Spleen (tissue), 11 donors: ENCODE data around the gene RPL19. TPM values are rescaled to one million over a fixed set of nuclear protein-coding genes. Genes with fewer than 3 reads are reported as not detected.

ENCODE experiments used
- DNase-seq: peaks from one replicate; pipeline ENCODE4 v3.0.0-alpha.2; 2020
- H3K27ac ChIP-seq, 8 donors: fragments of 200-600 bp; sonication (generic) in 7 of 8; 1 replicate in 4 of 8; 2 replicates in 4 of 8; pipeline versions ENCODE4 v1.5.0 to v1.8.0; 2016 to 2021; ENCODE audit warnings: inconsistent platforms in 4 of 8, mild to moderate bottlenecking in 4 of 8, moderate library complexity in 1 of 8
- H3K27me3 ChIP-seq, 7 donors: fragments of 200-600 bp; sonication (generic) in 6 of 7; replicated peaks in 1 of 7; 1 replicate in 4 of 7; 2 replicates in 3 of 7; pipeline versions ENCODE4 v1.5.0 to v1.8.0; 2016 to 2021; ENCODE audit warnings: inconsistent platforms in 3 of 7, mild to moderate bottlenecking in 1 of 7
- H3K36me3 ChIP-seq, 6 donors: fragments of 200-600 bp; sonication (generic) in 5 of 6; 1 replicate in 4 of 6; 2 replicates in 2 of 6; pipeline versions ENCODE4 v1.5.0 to v1.8.0; 2016 to 2021; ENCODE audit warnings: inconsistent platforms in 2 of 6
- H3K4me1 ChIP-seq, 6 donors: fragments of 200-600 bp; sonication (generic) in 5 of 6; 1 replicate in 3 of 6; 2 replicates in 3 of 6; pipeline versions ENCODE4 v1.5.0 to v1.8.0; 2016 to 2021; ENCODE audit warnings: inconsistent platforms in 3 of 6
- H3K4me3 ChIP-seq, 8 donors: fragments of 200-600 bp; sonication (generic) in 7 of 8; 1 replicate in 4 of 8; 2 replicates in 4 of 8; pipeline versions ENCODE4 v1.5.0 to v1.8.0; 2016 to 2021; ENCODE audit warnings: inconsistent platforms in 4 of 8, mild to moderate bottlenecking in 4 of 8, moderate library complexity in 2 of 8
- H3K9me3 ChIP-seq, 8 donors: fragments of 200-600 bp; sonication (generic) in 7 of 8; 1 replicate in 4 of 8; 2 replicates in 4 of 8; pipeline versions ENCODE4 v1.5.0 to v1.8.0; 2016 to 2021; ENCODE audit warnings: inconsistent platforms in 4 of 8
- CTCF ChIP-seq, 11 experiments: fragments of 200-600 bp in 7 of 11; fragments of 450-650 bp in 4 of 11; sonication (generic) in 4 of 11; IDR thresholded peaks in 8 of 11; conservative IDR thresholded peaks in 3 of 11; 1 replicate in 7 of 11; 2 replicates in 4 of 11; pipeline versions ENCODE4 v1.4.0 to v1.8.0; 2016 to 2021; ENCODE audit warnings: antibody characterized with exemption in 11 of 11, inconsistent platforms in 4 of 11, mild to moderate bottlenecking in 1 of 11
- POLR2A ChIP-seq, 3 donors: fragments of 450-650 bp; IDR thresholded peaks; one replicate each; pipeline ENCODE4 v1.5.1; 2017; ENCODE audit warnings: antibody characterized with exemption in 3 of 3, mild to moderate bottlenecking in 1 of 3
- POLR2AphosphoS5 ChIP-seq, 3 donors: sonication (generic); formaldehyde crosslinking; IDR thresholded peaks; one replicate each; pipeline ENCODE4 v1.5.1; 2017; ENCODE audit warnings: antibody characterized with exemption in 3 of 3
- WGBS, 5 donors: extraction: QIAGEN DNeasy Blood & Tissue Kit in 3 of 5; methylation state at CpG; one replicate each; pipeline versions ENCODE4 v1.1.5 to v1.1.7; 2013 to 2018; 5-methylcytosine and 5-hydroxymethylcytosine counted together
- intact Hi-C: fragments of 100-400 bp; cut with DNase I; formaldehyde crosslinking; loops from one replicate; pipeline ENCODE4 v1.15.0; 2023; ENCODE audit warnings: low total_unique reads
- polyA plus RNA-seq, 3 donors: library from polyadenylated mRNA; stranded (reverse); fragments of 200-250 nt; gene quantifications; one replicate each; pipeline ENCODE4 v1.2.1, GENCODE V29; 2013
- total RNA-seq, 7 donors: library from RNA; depleted of rRNA in 3 of 7; stranded (reverse); fragments of >200 nt in 3 of 7; fragmentation: NEBNext Ultra II Directional in 4 of 7; extraction: Animal tissue kit (Norgen Biotek cat#: 25700) in 4 of 7; gene quantifications; one replicate each; pipeline versions ENCODE4 v1.1.0 to v1.2.1, GENCODE V29; 2016 to 2021
- donor health status: healthy with polysubstance abuse.
- donor health status: DM: no; HTN: no; CAD: no; lungs with moderate emphysema.
- donor health status: DM: no; HTN: no; CAD: no.
- donor health status: Bipolar disorder and iron deficiency.
- donor health status: healthy.
- donor health status: DM: no; HTN: no; CAD: no.
- donor health status: DM: yes; HTN: yes; CAD: no.

The RPL19 gene
- total and polyA plus RNA-seq, 10 donors = 1,504 to 7,360 (median 3,641) TPM

DNA sequence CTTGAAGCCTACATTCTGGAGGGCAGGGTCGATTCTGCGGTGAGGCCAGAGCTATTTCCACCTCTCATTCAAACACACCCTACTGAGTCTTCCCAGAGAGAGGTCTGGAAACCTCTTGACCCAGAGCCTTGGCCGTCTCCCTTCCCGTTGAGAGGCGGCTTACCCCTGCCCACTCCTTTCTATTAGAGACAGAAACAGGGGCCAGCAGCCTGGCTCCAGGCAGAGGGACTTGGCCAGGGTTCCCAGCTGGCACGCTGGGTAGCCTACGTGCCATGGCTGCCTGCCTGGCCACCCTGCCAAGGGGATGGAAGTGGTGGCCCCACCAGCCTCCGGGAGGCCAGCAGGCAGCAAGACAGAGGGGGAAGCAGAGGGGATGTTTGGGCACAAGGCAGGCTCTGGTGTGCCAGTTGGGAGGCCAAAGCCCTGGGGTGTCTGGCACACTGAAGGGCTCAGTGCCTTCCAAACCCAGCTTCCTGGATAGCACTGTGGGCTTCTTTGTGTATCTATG, 19.6 kb downstream of the RPL19 start:
- peaks cover 0 to 75% (median 9%) of the 10 kb centered on the region in 7 donors for H3K27me3 ChIP-seq
- WGBS, 5 donors = 58 to 75% (median 69%) methylated on average over 8 of the region's 8 CpGs
- intact Hi-C loops = no loop called here
- H3K27ac ChIP-seq = no peak overlapping the region
- DNase-seq = no peak
- no peaks in the 10 kb centered on the region for H3K9me3 ChIP-seq
- no peaks in the 10 kb centered on the region for H3K36me3 ChIP-seq
- H3K4me1 ChIP-seq = peaks cover 0 to 5% (median 5%) of the 10 kb centered on the region in 6 donors
- TF ChIP-seq CTCF (IDR thresholded peaks at IDR 0.05 in 8 of 11, conservative IDR thresholded peaks at IDR 0.05 in 3 of 11) = no peak
- TF ChIP-seq POLR2A (IDR thresholded peaks at IDR 0.05) = no peak
- no peak for TF ChIP-seq POLR2AphosphoS5 (IDR thresholded peaks at IDR 0.05)
- H3K4me3 ChIP-seq = no peak overlapping the region

DNA sequence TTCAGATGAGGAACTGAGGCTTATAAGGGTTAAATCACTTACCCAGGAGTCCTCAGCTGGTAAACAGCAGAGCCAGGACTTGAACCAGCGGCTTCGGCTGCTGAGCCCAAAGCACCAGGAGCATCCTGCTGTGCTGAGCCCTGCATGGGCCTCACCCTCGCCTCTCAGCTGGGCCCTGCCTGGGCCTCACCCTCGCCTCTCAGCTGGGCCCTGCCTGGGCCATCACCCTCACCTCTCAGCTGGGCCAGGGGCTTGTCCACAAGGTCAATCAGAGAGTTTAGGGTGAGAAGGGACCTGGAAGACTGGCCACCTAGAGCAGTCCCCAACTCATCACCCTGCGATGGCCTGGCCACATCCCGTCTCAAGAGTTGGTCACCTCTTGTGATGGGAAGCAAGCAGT, 21.5 kb downstream of the RPL19 start:
- no peak for DNase-seq
- TF ChIP-seq CTCF (IDR thresholded peaks at IDR 0.05 in 8 of 11, conservative IDR thresholded peaks at IDR 0.05 in 3 of 11) = no peak
- no peak for TF ChIP-seq POLR2A (IDR thresholded peaks at IDR 0.05)
- no peak for TF ChIP-seq POLR2AphosphoS5 (IDR thresholded peaks at IDR 0.05)
- Histone ChIP-seq H3K4me3 (no peak overlapping the region), H3K4me1 (peaks cover 15 to 24% (median 23%) of the 10 kb centered on the region in 6 donors), H3K27ac (no peak overlapping the region), H3K27me3 (peaks cover 8 to 75% (median 27%) of the 10 kb centered on the region in 7 donors), H3K9me3 (no peaks in the 10 kb centered on the region), H3K36me3 (no peaks in the 10 kb centered on the region)
- intact Hi-C loops = no loop called here
- 87 to 92% (median 90%) methylated on average over 4 to 6 of the region's 6 CpGs for WGBS, 5 donors

DNA sequence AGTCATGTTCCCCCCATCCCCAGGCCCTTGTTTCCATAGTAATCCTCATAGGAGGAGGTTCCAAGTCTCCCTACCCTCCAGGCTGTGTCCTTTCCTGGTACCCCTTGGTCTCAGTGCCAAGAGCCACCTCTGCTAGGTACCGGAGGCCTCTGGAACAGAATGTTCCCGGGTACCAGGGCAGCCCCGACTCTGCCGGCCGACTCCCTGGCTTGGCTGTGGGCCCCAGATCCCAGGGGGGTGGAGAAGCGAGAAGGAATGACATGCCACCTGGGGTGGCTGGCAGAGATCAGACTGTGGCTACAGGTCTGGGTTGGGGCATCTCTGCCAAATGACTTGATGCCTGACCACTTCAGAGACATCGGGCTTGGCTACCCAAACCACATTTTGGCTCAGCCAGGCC, 22.1 kb downstream of the RPL19 start:
- Histone ChIP-seq H3K9me3 (no peaks in the 10 kb centered on the region), H3K27ac (no peak overlapping the region), H3K27me3 (peaks cover 9 to 75% (median 31%) of the 10 kb centered on the region in 7 donors), H3K4me1 (peaks cover 15 to 25% (median 24%) of the 10 kb centered on the region in 6 donors), H3K4me3 (no peak overlapping the region), H3K36me3 (no peaks in the 10 kb centered on the region)
- 85 to 95% (median 94%) methylated on average over 3 to 7 of the region's 7 CpGs for WGBS, 5 donors
- intact Hi-C loops = no loop called here
- TF ChIP-seq POLR2A (IDR thresholded peaks at IDR 0.05) = no peak
- TF ChIP-seq CTCF (IDR thresholded peaks at IDR 0.05 in 8 of 11, conservative IDR thresholded peaks at IDR 0.05 in 3 of 11) = no peak
- no peak for TF ChIP-seq POLR2AphosphoS5 (IDR thresholded peaks at IDR 0.05)
- no peak for DNase-seq

DNA sequence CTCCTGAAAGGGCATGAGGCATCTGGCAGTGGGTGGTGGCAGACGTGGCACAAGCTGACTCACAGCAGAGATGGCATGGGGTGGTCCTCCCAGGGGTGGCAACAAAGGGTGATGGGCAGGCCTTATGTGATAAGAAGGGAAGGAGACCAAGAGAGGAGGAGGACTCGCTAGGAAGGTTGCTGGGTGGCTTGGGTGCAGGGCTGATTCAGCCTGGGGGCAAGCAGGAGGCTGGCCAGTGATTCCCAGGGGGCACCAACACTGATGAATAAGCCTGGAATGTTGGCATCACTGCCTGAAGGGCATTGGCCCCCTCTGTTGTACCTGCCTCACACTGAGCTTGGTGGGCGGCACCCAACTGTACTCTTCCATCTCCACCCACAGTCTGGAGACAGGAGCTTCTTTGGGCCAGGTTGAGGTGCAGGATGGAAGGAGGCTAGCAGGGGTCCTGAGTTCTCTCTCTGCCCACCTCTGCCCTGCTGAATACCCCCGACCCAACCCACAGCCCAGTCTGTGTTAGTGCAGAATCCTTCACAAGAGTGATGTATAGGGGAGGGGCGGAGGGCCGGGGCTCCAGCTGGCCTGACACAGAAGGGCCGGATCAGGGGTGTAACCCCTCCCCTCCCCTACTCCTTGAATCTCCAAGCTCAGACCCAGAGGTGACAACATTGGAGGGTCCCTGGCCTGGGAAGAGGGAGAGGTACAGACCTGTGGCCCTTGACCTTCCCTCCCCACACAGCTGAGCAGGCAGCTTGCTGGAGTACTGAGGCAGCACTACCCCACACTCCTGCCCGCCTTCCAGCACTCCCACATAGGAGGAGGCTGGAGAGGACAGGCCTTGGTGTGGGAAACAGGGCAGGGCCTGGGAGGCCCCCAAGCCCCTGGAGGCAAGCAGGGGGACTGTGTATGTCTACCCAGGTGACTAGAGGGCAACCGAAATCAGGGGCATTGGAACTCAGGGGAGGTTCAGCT, 23.1 kb downstream of the RPL19 start:
- WGBS, 5 donors = 68 to 82% (median 78%) methylated on average over 8 to 9 of the region's 9 CpGs
- Histone ChIP-seq H3K4me3 (no peak overlapping the region), H3K9me3 (no peaks in the 10 kb centered on the region), H3K36me3 (no peaks in the 10 kb centered on the region), H3K27me3 (peaks cover 9 to 75% (median 41%) of the 10 kb centered on the region in 7 donors), H3K27ac (no peak overlapping the region), H3K4me1 (peaks cover 15 to 25% (median 24%) of the 10 kb centered on the region in 6 donors)
- intact Hi-C loops = no loop called here
- DNase-seq = no peak
- TF ChIP-seq POLR2AphosphoS5 (IDR thresholded peaks at IDR 0.05) (no peak), CTCF (IDR thresholded peaks at IDR 0.05 in 8 of 11, conservative IDR thresholded peaks at IDR 0.05 in 3 of 11) (no peak), POLR2A (IDR thresholded peaks at IDR 0.05) (no peak)
